Small intestine (tissue), 7 donors: ENCODE results near the gene CRYBA4. TPM values are rescaled to one million over a fixed set of nuclear protein-coding genes. Genes with fewer than 3 reads are reported as not detected.

Experiments
- DNase-seq, 2 donors: peaks; one replicate each; pipeline versions ENCODE4 v3.0.0 to v3.0.0-alpha.2; 2013
- FAIRE-seq: peaks from 2 replicates; lab custom pipeline; 2012; peaks lifted over from hg19 to GRCh38; lab: Jason Lieb, UNC
- H3K27ac ChIP-seq, 3 donors: one replicate each; pipeline ENCODE4 v1.5.1; 2013; ENCODE audit warnings: low read length in 2 of 3, mild to moderate bottlenecking in 2 of 3, control low read depth in 1 of 3, inconsistent platforms in 1 of 3, low read depth in 1 of 3, moderate library complexity in 1 of 3
- H3K27me3 ChIP-seq, 3 donors: one replicate each; pipeline ENCODE4 v1.6.1; 2013; ENCODE audit warnings: low read length in 3 of 3, inconsistent platforms in 1 of 3; ENCODE audit not compliant: control insufficient read depth in 3 of 3, insufficient read depth in 3 of 3
- H3K36me3 ChIP-seq, 3 donors: one replicate each; pipeline ENCODE4 v1.6.1; 2013; ENCODE audit warnings: low read length in 3 of 3, inconsistent platforms in 1 of 3, low read depth in 1 of 3, mild to moderate bottlenecking in 1 of 3, moderate library complexity in 1 of 3; ENCODE audit not compliant: control insufficient read depth in 3 of 3, insufficient read depth in 2 of 3
- H3K4me1 ChIP-seq, 3 donors: one replicate each; pipeline ENCODE4 v1.6.1; 2013; ENCODE audit warnings: low read length in 2 of 3, inconsistent platforms in 1 of 3, low read depth in 1 of 3, mild to moderate bottlenecking in 1 of 3, moderate library complexity in 1 of 3; ENCODE audit not compliant: control insufficient read depth in 3 of 3, insufficient read depth in 2 of 3
- H3K4me3 ChIP-seq, 3 donors: one replicate each; pipeline ENCODE4 v1.5.1; 2013; ENCODE audit warnings: low read length in 3 of 3, control low read depth in 1 of 3, inconsistent platforms in 1 of 3, low read depth in 1 of 3, mild to moderate bottlenecking in 1 of 3, moderate library complexity in 1 of 3
- H3K9me3 ChIP-seq, 2 donors: one replicate each; pipeline ENCODE4 v1.6.1; 2013; ENCODE audit warnings: low read depth in 1 of 2, low read length in 1 of 2; ENCODE audit not compliant: control insufficient read depth in 2 of 2, insufficient read depth in 1 of 2
- WGBS, 3 donors: extraction: QIAGEN DNeasy Blood & Tissue Kit; methylation state at CpG; one replicate each; pipeline ENCODE4 v1.1.7; 2013; 5-methylcytosine and 5-hydroxymethylcytosine counted together
- polyA plus RNA-seq, 4 donors: library from polyadenylated mRNA; stranded (reverse) in 3 of 4; unstranded in 1 of 4; fragments of 200-250 nt in 3 of 4; fragments of 120-200 nt in 1 of 4; gene quantifications; one replicate each; pipeline versions ENCODE4 v1.2.1 to v1.2.3, GENCODE V29; 2013
- donor health status: healthy with polysubstance abuse.
- donor health status: control.
- donor health status: control.
- donor health status: Bipolar disorder and iron deficiency.
- donor health status: healthy.

CRYBA4 gene
- polyA plus RNA-seq, 4 donors: 0.06 to 0.10 TPM; not detected in 2

DNA sequence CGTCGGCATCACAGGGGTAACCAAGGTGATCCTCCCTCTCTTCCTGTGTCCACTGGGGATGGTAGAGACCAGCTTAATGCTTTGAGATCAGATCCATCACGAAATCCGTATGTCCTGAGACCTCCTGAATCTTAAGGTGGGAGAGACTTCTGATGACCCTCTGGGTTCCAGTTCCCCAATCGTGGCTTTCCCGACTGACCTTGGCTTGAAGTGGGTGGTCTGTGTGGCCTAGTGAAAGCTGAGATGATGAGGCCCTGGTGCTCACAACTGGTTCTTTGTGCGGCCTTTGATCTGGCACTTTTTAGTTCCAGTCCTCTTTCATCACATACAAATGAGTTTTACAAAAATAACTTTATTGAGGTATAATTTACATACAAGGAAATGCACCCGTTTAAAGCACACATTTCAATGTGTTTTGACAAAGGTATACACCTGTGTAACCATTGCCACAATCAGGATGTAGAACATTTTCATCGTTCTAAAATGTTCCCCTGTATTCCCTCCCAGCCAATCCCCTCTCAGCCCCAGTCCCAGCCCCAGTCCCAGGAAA lies 41.7 kb downstream of the CRYBA4 start:
- no peak overlapping the region for H3K4me3 ChIP-seq
- no peak overlapping the region for H3K27ac ChIP-seq
- no peak for DNase-seq
- H3K36me3 ChIP-seq: no peaks in the 10 kb centered on the region
- peaks cover 0 to 27% (median 2%) of the 10 kb centered on the region in 3 donors for H3K27me3 ChIP-seq
- FAIRE-seq: no peak
- H3K4me1 ChIP-seq: peaks cover 0 to 2% (median 0%) of the 10 kb centered on the region in 3 donors
- WGBS, 3 donors: 72 to 80% (median 76%) methylated on average over 9 of the region's 9 CpGs
- no peaks in the 10 kb centered on the region for H3K9me3 ChIP-seq

DNA sequence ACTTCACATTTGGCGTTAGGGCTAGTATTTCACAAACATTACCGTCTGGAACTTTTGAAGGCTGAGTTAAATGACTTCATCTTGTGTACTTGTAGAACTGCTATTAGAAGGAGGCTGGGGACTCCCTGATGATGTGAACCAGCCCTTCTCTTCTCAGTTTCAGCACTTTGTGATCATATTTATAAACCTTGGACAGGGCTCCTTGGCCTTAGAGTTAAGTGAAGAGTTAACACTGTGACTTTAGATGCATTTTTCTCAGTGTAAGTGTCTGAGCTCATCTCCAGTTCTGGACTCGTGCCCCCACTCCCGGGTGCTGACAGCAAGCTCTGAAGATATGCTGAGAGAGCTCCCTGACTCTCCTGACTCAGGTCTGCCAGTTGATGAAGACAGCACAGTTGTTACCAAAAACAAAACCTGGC lies 44.1 kb downstream of the CRYBA4 start:
- no peaks in the 10 kb centered on the region for H3K9me3 ChIP-seq
- H3K4me1 ChIP-seq: no peaks in the 10 kb centered on the region
- FAIRE-seq: no peak
- WGBS, 3 donors: 30 to 34% (median 33%) methylated on average over 4 of the region's 4 CpGs
- DNase-seq: no peak
- no peaks in the 10 kb centered on the region for H3K36me3 ChIP-seq
- H3K27ac ChIP-seq: no peak overlapping the region
- H3K4me3 ChIP-seq: no peak overlapping the region
- H3K27me3 ChIP-seq: peaks cover 0 to 10% (median under 1%) of the 10 kb centered on the region in 3 donors

DNA sequence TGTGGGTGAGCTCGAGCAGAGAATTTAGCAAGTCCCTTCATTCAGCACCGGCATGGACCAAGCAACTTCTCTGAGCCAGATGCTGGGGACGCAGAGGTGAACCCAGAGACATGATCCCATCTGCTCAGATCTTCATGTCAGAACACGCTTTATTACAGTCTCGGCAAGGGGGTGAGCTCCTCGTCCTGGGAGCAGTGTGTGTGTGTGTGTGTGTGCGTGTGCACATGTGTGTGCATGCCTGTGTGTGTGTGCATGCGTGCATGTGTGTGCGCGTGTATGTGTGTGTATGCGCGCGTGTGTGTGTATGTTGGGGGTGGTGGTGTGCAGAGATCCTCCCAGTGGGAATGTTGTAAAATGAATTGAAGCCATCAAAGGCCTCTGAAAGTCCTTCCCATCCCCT lies 45.4 kb downstream of the CRYBA4 start:
- WGBS, 3 donors: 83 to 89% (median 84%) methylated on average over 13 of the region's 13 CpGs
- no peaks in the 10 kb centered on the region for H3K36me3 ChIP-seq
- no peaks in the 10 kb centered on the region for H3K9me3 ChIP-seq
- H3K27ac ChIP-seq: no peak overlapping the region
- DNase-seq: no peak
- no peak for FAIRE-seq
- H3K4me1 ChIP-seq: peaks cover 0 to 2% (median 0%) of the 10 kb centered on the region in 3 donors
- no peak overlapping the region for H3K4me3 ChIP-seq
- peaks cover 0 to 2% (median 0%) of the 10 kb centered on the region in 3 donors for H3K27me3 ChIP-seq

DNA sequence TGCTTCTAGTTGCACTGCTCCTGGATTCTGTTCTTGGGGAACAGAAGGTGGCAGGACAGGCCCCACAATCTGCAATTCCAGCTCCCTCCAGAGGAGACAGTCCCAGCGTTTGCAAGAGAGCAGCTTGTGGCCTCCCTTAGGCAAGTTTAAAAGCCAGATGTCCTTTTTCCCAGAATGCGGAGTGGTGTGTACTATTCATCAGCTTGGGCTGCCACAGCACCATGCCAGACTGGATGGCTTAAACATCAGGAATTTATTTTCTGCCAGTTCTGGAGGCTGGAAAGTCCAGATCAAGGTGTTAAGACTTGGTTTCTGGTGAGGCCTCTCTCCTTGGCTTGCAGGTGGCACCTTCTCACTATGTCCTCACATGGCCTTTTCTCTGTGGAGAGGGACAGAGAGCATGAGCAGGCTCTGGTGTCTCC lies 47.3 kb downstream of the CRYBA4 start:
- Histone ChIP-seq H3K4me3 (no peak overlapping the region), H3K27ac (no peak overlapping the region), H3K27me3 (peaks cover 0 to 2% (median 0%) of the 10 kb centered on the region in 3 donors), H3K36me3 (no peaks in the 10 kb centered on the region), H3K4me1 (peaks cover 0 to 11% (median under 1%) of the 10 kb centered on the region in 3 donors), H3K9me3 (no peaks in the 10 kb centered on the region)
- DNase-seq: peak in 1 of 2 donors; percentile 26
- WGBS, 3 donors: 39 to 51% (median 47%) methylated on average over 2 of the region's 2 CpGs
- no peak for FAIRE-seq

DNA sequence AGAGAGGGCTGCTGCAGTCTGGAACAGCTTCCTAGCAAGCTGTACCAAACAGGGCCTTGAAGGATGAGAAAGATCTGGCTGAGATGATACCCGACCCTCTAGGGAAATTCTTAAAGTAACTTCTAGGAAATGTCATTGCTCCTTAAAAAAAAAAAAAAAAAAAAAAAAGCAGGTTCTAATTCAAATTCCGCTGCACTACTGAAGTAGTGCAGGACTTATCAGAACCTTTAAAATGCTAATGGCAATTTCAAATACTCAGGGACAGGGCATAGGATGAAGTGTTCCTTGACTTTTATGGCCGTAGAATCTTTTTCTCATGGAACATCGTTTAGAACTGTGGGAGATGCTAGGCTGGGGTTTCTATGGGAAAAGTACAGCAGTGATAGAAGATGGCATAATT lies 48.7 kb downstream of the CRYBA4 start:
- 82 to 89% (median 88%) methylated on average over 4 of the region's 4 CpGs for WGBS, 3 donors
- Histone ChIP-seq H3K27me3 (peaks cover 0 to 2% (median 0%) of the 10 kb centered on the region in 3 donors), H3K27ac (no peak overlapping the region), H3K9me3 (no peaks in the 10 kb centered on the region), H3K4me1 (peaks cover 4 to 20% (median 12%) of the 10 kb centered on the region in 3 donors), H3K36me3 (peaks cover 0 to 11% (median 0%) of the 10 kb centered on the region in 3 donors), H3K4me3 (no peak overlapping the region)
- FAIRE-seq (no peak), DNase-seq (no peak)

DNA sequence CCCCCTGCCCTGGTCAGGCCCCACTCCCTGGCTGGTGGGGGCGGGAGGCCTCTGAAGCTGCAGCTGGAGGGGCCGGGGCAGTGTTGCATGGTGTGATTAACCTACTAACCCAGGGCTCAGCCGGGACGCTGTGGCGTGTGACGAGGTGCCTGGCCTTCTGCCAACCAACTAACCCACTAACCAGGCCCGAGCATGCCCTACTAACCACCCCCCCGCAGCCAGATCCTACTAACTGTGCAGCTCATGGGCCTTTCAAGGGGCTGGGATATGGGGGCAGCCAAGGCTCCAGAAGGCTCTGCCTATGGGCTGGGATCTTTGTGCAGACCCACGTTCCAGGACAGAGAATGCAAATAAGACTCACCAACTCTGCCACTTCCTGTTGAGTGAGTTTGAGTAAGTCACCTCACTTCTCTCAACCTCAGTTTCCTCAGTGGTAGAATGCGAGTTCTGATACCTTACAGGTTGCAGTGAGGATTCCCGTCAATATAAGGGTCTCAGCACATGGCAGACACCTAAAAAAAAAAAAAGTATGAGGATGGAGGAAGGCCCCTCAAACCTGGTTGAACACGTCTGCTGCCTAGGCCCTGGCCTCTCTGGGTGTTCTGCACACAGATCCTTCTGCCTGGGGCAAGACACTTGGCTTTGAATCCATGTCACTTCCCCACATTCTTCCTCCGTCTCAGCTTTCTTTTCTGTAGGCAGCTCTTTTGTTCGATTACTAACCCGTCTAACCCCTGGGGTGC lies 49.7 kb downstream of the CRYBA4 start:
- H3K36me3 ChIP-seq: peaks cover 0 to 11% (median 0%) of the 10 kb centered on the region in 3 donors
- no peaks in the 10 kb centered on the region for H3K27me3 ChIP-seq
- no peaks in the 10 kb centered on the region for H3K9me3 ChIP-seq
- WGBS, 3 donors: 70 to 75% (median 73%) methylated on average over 15 of the region's 15 CpGs
- H3K4me1 ChIP-seq: peaks cover 4 to 20% (median 13%) of the 10 kb centered on the region in 3 donors
- H3K4me3 ChIP-seq: no peak overlapping the region
- DNase-seq (peak; percentile 8 to 50), FAIRE-seq (no peak)
- peak overlapping the region; percentile 82 to 90 (median 89) for H3K27ac ChIP-seq

DNA sequence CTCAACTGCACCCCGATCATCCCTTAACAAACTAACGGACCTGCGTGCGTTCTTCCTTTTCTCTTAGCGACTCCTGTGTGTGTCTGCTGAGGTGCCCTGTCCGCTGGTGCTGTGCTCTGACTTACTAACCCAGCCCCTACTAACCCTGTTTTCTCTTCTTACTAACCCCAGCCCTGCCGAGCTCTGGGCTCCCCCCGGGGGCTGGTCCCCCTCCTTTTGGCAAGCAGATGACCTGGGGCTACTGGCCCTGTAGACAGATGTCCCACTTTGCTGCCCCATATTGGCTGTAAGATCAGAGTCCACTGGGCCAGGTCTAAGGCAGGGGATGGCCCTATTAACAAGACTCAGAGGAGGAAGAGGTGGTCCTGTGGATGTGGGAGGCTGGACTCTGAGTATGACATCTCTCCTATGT lies 50.3 kb downstream of the CRYBA4 start:
- no peaks in the 10 kb centered on the region for H3K27me3 ChIP-seq
- H3K9me3 ChIP-seq: no peaks in the 10 kb centered on the region
- DNase-seq (no peak), FAIRE-seq (no peak)
- H3K27ac ChIP-seq: peak overlapping the region; percentile 82 to 90 (median 89)
- peaks cover 0 to 11% (median 0%) of the 10 kb centered on the region in 3 donors for H3K36me3 ChIP-seq
- 71 to 81% (median 77%) methylated on average over 8 of the region's 8 CpGs for WGBS, 3 donors
- peak overlapping the region in 2 of 3 donors; percentile 51 to 82 for H3K4me3 ChIP-seq
- peaks cover 4 to 20% (median 13%) of the 10 kb centered on the region in 3 donors for H3K4me1 ChIP-seq

DNA sequence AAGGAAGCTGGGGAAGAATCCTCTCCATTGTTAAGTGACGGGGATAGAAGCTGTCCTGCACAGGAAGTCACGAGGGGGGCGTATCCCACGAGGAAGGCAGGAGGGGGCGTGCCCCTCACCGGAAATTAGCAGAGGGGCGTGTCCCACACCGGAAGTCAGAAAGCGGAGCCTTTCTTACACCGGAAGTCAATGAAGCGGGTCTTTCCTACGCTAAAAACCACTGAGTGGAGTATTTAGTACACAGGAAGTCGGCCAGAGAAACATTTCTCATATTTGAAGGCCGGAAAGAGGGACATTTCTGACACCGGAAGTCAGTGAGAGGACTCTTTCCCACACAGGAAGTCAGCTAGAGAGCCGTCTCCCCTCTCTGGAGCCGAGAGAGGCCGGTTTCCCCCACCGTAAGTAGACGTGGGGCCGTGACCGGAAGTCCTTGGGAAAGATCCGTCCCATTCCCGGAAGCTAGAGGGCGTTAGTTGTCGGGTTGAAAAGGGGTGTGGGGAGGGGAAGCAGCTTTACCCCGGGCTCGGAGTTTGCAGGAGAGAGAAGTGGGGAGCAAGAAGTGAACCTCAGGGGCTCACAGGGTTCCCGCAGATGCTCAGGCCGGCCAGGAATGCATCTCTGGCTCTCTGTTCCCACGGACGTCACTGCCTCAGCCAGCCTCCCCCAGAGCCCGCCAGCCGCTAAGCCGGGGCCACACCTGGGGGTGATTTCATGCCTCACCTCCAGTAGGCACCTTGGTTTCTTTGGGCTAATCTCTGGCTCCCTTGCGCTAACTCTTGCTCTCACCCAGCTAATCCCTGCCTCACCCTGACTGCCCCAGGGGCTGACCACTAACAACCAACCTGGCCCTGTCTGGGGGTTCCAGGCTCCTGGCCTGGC lies 51.1 kb downstream of the CRYBA4 start:
- DNase-seq: peak; percentile 95 to 98
- Histone ChIP-seq H3K27ac (peak overlapping the region; percentile 82 to 90 (median 89)), H3K4me1 (peaks cover 4 to 20% (median 13%) of the 10 kb centered on the region in 3 donors), H3K9me3 (no peaks in the 10 kb centered on the region), H3K4me3 (peak overlapping the region; percentile 51 to 82 (median 51)), H3K27me3 (no peaks in the 10 kb centered on the region), H3K36me3 (peaks cover 0 to 11% (median 0%) of the 10 kb centered on the region in 3 donors)
- 0% methylated on average over 33 to 36 of the region's 36 CpGs for WGBS, 3 donors
- FAIRE-seq: no peak
